ENCODE data around the gene RHOT1.
A peak's percentile ranks its signal among the peaks of the same experiment; 100 is the strongest.
"Not testable (repeated sequence)": the region's sequence is repeated elsewhere in the genome, so short reads cannot be mapped to it uniquely, and the experiment has no call there.

RHOT1 gene

DNA sequence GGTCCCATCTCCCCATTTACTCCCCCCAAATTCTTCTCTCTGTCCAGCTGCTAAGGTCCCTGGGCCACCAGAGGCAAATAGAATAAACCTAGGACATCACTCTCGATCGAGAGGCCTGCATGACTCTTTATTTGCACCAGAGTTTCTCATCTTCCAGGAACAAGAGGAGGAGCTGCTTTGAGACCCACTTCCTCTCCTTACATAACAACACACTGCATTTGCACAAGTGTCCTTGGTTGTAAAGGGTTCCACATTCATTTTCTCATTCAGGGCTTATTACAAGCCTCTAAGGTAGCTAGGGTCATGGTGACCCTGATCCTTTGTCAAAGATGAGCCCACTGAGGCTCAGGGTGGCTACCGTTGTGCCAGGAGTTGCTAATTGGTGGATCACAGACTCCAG, 38.1 kb upstream of the RHOT1 start:
- DNase-seq (ENCODE audit: low read depth): no peak
- H3K4me3 ChIP-seq (ENCODE audit: low read depth, low read length): no peak overlapping the region
- TF ChIP-seq CTCF (conservative IDR thresholded peaks at IDR 0.05; ENCODE audit: low read depth, low read length): no peak

GRCh38 chr17:32106471-32106981, 35.8 kb upstream of the RHOT1 start:
- H3K4me3 ChIP-seq (ENCODE audit: low read depth, low read length); DNase-seq (ENCODE audit: low read depth): not testable (repeated sequence)

DNA sequence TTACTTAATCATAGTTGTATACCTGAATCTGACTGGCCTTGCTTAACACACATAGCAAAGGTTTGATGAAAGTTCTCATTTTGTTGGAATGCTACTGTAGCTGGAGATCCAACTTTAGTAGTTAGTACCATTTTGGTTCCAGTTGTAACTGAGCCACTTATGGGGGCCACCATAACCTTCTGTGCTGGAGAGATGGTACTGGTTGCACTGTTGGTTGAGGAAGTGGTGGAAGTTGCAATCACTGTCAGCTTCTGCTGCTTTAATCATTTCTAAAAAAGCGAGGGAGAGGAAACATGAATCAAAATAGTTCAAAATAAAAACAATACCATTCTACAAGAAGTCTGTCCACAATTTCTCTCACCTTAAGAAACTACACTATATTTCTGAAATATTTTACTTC, 35.1 kb upstream of the RHOT1 start:
- H3K4me3 ChIP-seq (ENCODE audit: low read depth, low read length); DNase-seq (ENCODE audit: low read depth): not testable (repeated sequence)

DNA sequence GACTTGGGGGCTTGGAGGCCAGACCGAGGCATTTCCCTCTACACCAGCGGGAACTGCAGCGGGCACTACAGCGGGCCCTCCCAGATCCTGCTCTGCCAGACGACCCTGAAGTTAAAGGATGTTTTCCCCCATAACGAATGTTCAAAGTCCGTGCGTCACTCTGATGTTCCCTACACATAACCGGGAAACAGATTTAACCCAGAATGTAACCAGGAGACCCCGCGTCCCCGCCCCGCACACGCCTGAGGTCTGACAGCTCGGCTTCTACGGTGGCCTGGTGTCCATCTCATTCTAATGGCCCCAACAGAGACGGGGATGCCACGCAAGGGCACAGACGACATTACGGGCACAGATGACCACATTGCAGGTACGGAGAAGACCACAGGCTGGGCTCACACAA, 31.7 kb upstream of the RHOT1 start:
- no peak for TF ChIP-seq CTCF (conservative IDR thresholded peaks at IDR 0.05; ENCODE audit: low read depth, low read length)
- no peak for DNase-seq (ENCODE audit: low read depth)
- no peak overlapping the region for H3K4me3 ChIP-seq (ENCODE audit: low read depth, low read length)

DNA sequence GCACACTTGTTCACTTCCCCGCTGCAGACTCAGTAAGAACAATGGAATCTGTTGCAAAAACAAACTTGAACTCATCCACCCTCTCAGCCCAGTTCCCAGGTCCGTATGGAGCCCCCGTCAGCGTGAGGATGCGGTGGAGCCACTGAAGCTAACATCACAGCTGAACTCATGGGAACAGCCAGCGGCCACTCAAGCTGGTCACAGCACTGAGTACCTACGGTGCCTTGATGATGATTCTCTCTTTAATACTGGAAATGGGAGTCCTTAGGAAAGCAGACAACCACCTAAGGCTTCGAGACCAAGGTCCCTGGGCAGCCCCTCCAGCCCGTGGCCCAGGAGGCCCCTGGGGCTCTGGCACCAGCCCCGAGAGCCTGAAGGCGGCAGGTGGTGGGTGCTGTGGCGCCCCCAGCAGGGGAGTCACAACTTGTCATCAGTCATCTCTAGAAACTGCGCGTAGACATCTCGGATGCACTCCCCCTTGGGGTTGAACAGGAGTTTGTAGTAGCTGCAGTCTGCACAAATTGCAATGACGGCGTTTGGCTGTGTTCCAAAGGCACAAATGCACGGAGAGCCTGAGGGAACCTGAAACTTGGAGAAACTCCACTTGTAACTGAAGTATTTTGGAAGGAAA, 31.0 kb upstream of the RHOT1 start:
- peak overlapping the region; percentile 40 for H3K4me3 ChIP-seq (ENCODE audit: low read depth, low read length)
- DNase-seq (ENCODE audit: low read depth): peak; percentile 88
- TF ChIP-seq CTCF (conservative IDR thresholded peaks at IDR 0.05; ENCODE audit: low read depth, low read length): peak; percentile 69

DNA sequence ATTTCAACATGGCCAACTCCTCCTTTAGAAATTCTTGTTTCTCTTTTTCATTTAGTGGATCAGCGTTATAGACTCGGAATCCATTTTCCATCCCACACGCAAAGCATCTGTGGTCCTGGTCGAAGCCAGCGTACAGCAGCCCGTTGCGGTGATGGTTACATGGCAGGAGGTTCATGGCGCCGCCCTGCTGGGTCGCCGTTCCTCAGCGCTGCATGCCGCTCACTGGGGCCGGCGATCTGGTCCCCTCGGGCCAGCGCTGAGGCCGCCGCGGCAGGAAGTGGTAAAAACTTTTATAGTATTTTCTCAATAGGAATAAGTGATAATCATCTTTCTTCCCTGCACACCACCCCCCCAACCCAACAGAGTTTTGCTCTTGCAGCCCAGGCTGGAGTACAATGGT, 29.9 kb upstream of the RHOT1 start:
- H3K4me3 ChIP-seq (ENCODE audit: low read depth, low read length): no peak overlapping the region
- DNase-seq (ENCODE audit: low read depth): no peak
- no peak for TF ChIP-seq CTCF (conservative IDR thresholded peaks at IDR 0.05; ENCODE audit: low read depth, low read length)

- DNase-seq (ENCODE audit: low read depth): no peak
- no peak for TF ChIP-seq CTCF (conservative IDR thresholded peaks at IDR 0.05; ENCODE audit: low read depth, low read length)
- H3K4me3 ChIP-seq (ENCODE audit: low read depth, low read length): no peak overlapping the region
Observed at GRCh38 chr17:32114536-32114935, 27.8 kb upstream of the RHOT1 start.

GRCh38 chr17:32115546-32115945, 26.8 kb upstream of the RHOT1 start:
- H3K4me3 ChIP-seq (ENCODE audit: low read depth, low read length); DNase-seq (ENCODE audit: low read depth): not testable (repeated sequence)

DNA sequence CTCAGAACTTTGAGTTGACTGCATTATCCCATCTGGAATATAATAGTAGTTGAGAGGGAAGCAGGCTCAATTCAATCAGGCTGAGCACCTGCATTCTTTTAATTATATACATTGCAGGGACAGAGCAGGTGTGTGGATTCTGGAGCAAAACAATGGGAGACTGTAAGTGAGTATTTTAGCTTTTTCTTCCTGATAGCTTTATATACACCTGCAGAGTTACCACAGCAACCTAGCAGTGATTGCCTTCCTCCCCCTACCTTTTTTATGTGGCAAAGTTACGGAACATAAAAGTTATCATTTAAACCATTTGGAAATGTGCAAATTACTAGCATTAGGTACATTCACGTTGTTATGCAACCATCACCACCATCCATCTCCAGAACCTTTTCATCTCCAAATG, 25.4 kb upstream of the RHOT1 start:
- no peak overlapping the region for H3K4me3 ChIP-seq (ENCODE audit: low read depth, low read length)
- no peak for TF ChIP-seq CTCF (conservative IDR thresholded peaks at IDR 0.05; ENCODE audit: low read depth, low read length)

More for the DNA sequence above, 25.4 kb upstream of the RHOT1 start:
- no peak for DNase-seq (ENCODE audit: low read depth)

Measured in choroid plexus epithelial cell (primary cell).